HepG2 (cell line): ENCODE data around the gene LRRFIP2. TPM values are rescaled to one million over a fixed set of nuclear protein-coding genes. Genes with fewer than 3 reads are reported as not detected.
A peak's percentile ranks its signal among the peaks of the same experiment; 100 is the strongest.

ENCODE experiments used
- ELF1 ChIP-seq: sonication (generic); formaldehyde crosslinking; IDR thresholded peaks from 2 replicates; pipeline ENCODE4 v1.4.0; 2020; ENCODE audit warnings: missing genetic modification reagents
- FOXO1 ChIP-seq: sonication (generic); formaldehyde crosslinking; IDR thresholded peaks from 2 replicates; pipeline ENCODE4 v1.4.0; 2020; ENCODE audit warnings: missing genetic modification reagents
- LCORL ChIP-seq, 2 experiments: fragments of 450-650 bp in 1 of 2; sonication (generic) in 1 of 2; formaldehyde crosslinking in 1 of 2; IDR thresholded peaks; 2 replicates each; pipeline versions ENCODE4 v1.5.0 to v1.6.1; 2017 to 2020; ENCODE audit warnings: antibody characterized with exemption in 1 of 2, missing genetic modification reagents in 1 of 2
- NFE2 ChIP-seq: sonication (generic); formaldehyde crosslinking; IDR thresholded peaks from 2 replicates; pipeline ENCODE4 v1.4.0; 2020; ENCODE audit warnings: missing genetic modification reagents
- NONO ChIP-seq, 2 experiments: fragments of 450-650 bp in 1 of 2; sonication (generic) in 1 of 2; formaldehyde crosslinking in 1 of 2; IDR thresholded peaks in 1 of 2; conservative IDR thresholded peaks in 1 of 2; 2 replicates each; pipeline versions ENCODE4 v1.6.1 to v1.8.0; 2017 to 2022; ENCODE audit warnings: mild to moderate bottlenecking in 1 of 2, missing genetic modification reagents in 1 of 2, moderate library complexity in 1 of 2
- PHF21A ChIP-seq: sonication (generic); formaldehyde crosslinking; IDR thresholded peaks from 2 replicates; pipeline ENCODE4 v1.5.0; 2020; ENCODE audit warnings: mild to moderate bottlenecking, missing genetic modification reagents
- PITX1 ChIP-seq: sonication (generic); formaldehyde crosslinking; IDR thresholded peaks from 2 replicates; pipeline ENCODE4 v1.5.1; 2020; ENCODE audit warnings: mild to moderate bottlenecking, missing genetic modification reagents
- PRMT3 ChIP-seq: sonication (generic); formaldehyde crosslinking; IDR thresholded peaks from 2 replicates; pipeline ENCODE4 v1.8.1; 2022; ENCODE audit warnings: low read depth, mild to moderate bottlenecking, moderate library complexity, missing genetic modification reagents, borderline replicate concordance
- SMAD1 ChIP-seq: sonication (generic); formaldehyde crosslinking; IDR thresholded peaks from 2 replicates; pipeline ENCODE4 v1.4.0; 2020; ENCODE audit warnings: missing genetic modification reagents, low read depth, mild to moderate bottlenecking, borderline replicate concordance
- SNAPC2 ChIP-seq: sonication (generic); formaldehyde crosslinking; IDR thresholded peaks from 2 replicates; pipeline ENCODE4 v1.8.1; 2022; ENCODE audit warnings: mild to moderate bottlenecking, missing genetic modification reagents
- SP4 ChIP-seq: sonication (generic); formaldehyde crosslinking; IDR thresholded peaks from 2 replicates; pipeline ENCODE4 v1.8.1; 2023; ENCODE audit warnings: mild to moderate bottlenecking, missing genetic modification reagents
- THAP11 ChIP-seq: IDR thresholded peaks from 2 replicates; pipeline ENCODE4 v1.6.1; 2016; ENCODE audit warnings: missing biosample characterization, missing genetic modification reagents
- ZBTB21 ChIP-seq: sonication (generic); formaldehyde crosslinking; IDR thresholded peaks from 2 replicates; pipeline ENCODE4 v1.4.0; 2020; ENCODE audit warnings: missing genetic modification reagents
- ZBTB7B ChIP-seq: sonication (generic); formaldehyde crosslinking; IDR thresholded peaks from 2 replicates; pipeline ENCODE4 v1.4.0; 2020; ENCODE audit warnings: missing genetic modification reagents
- ZFP36L2 ChIP-seq: sonication (generic); formaldehyde crosslinking; IDR thresholded peaks from 2 replicates; pipeline ENCODE4 v1.4.0; 2020; ENCODE audit warnings: missing genetic modification reagents
- ZMAT3 ChIP-seq: sonication (generic); formaldehyde crosslinking; conservative IDR thresholded peaks from 2 replicates; pipeline ENCODE4 v1.7.0; 2021; ENCODE audit warnings: missing genetic modification reagents
- ZNF317 ChIP-seq: sonication (generic); formaldehyde crosslinking; IDR thresholded peaks from 2 replicates; pipeline ENCODE4 v1.5.0; 2020; ENCODE audit warnings: mild to moderate bottlenecking, missing genetic modification reagents
- ZNF451 ChIP-seq: sonication (generic); formaldehyde crosslinking; IDR thresholded peaks from 2 replicates; pipeline ENCODE4 v1.5.0; 2020; ENCODE audit warnings: mild to moderate bottlenecking, missing genetic modification reagents
- ZNF737 ChIP-seq: sonication (generic); formaldehyde crosslinking; IDR thresholded peaks from 2 replicates; pipeline ENCODE4 v1.5.0; 2020; ENCODE audit warnings: missing genetic modification reagents, mild to moderate bottlenecking, borderline replicate concordance
- ZNF788 ChIP-seq: sonication (generic); formaldehyde crosslinking; IDR thresholded peaks from 2 replicates; pipeline ENCODE4 v1.5.0; 2020; ENCODE audit warnings: mild to moderate bottlenecking, missing genetic modification reagents, borderline replicate concordance
- polyA plus RNA-seq, 8 experiments: library from polyadenylated mRNA; depleted of rRNA in 3 of 8; stranded (reverse) in 7 of 8; unstranded in 1 of 8; fragments of >200 nt; fragmentation: Illumina TruSeq in 4 of 8; extraction: Trizol in 4 of 8; gene quantifications; 2 replicates each; pipeline versions ENCODE4 v1.2.1 to v1.2.3, GENCODE V29; 2011 to 2016; ENCODE audit warnings: low read depth in 4 of 8, missing spikeins in 1 of 8, mixed read lengths in 1 of 8; ENCODE audit not compliant: insufficient read depth in 1 of 8
- total RNA-seq, 5 experiments: library from RNA; depleted of rRNA; stranded (reverse); fragments of >200 nt; fragmentation: Illumina TruSeq; extraction: Trizol; gene quantifications; 2 replicates each; pipeline ENCODE4 v1.2.3, GENCODE V29; 2016; ENCODE audit warnings: low read depth in 1 of 5
- TF ChIP-seq, protein P1 (sequence below): IDR thresholded peaks from 2 replicates; pipeline ENCODE4 v1.6.1; 2016; ENCODE audit warnings: low read depth
- TF ChIP-seq, protein P2 (sequence below): sonication (generic); formaldehyde crosslinking; IDR thresholded peaks from 2 replicates; pipeline ENCODE4 v1.8.0; 2022; ENCODE audit warnings: missing genetic modification reagents, mild to moderate bottlenecking, inconsistent platforms, borderline replicate concordance
- TF ChIP-seq, protein P3 (sequence below): sonication (generic); formaldehyde crosslinking; IDR thresholded peaks from 2 replicates; pipeline ENCODE4 v1.9.0; 2022; ENCODE audit warnings: low read depth, missing genetic modification reagents
- TF ChIP-seq, protein P4 (sequence below): sonication (generic); formaldehyde crosslinking; IDR thresholded peaks from 2 replicates; pipeline ENCODE4 v1.5.1; 2020; ENCODE audit warnings: missing genetic modification reagents, mild to moderate bottlenecking, borderline replicate concordance

LRRFIP2 gene
- total and polyA plus RNA-seq, 2 of the 13 experiments (the other 11 are each of a cell fraction or from before 2014, with no cell fraction given) = 13.5 to 32.2 TPM

DNA sequence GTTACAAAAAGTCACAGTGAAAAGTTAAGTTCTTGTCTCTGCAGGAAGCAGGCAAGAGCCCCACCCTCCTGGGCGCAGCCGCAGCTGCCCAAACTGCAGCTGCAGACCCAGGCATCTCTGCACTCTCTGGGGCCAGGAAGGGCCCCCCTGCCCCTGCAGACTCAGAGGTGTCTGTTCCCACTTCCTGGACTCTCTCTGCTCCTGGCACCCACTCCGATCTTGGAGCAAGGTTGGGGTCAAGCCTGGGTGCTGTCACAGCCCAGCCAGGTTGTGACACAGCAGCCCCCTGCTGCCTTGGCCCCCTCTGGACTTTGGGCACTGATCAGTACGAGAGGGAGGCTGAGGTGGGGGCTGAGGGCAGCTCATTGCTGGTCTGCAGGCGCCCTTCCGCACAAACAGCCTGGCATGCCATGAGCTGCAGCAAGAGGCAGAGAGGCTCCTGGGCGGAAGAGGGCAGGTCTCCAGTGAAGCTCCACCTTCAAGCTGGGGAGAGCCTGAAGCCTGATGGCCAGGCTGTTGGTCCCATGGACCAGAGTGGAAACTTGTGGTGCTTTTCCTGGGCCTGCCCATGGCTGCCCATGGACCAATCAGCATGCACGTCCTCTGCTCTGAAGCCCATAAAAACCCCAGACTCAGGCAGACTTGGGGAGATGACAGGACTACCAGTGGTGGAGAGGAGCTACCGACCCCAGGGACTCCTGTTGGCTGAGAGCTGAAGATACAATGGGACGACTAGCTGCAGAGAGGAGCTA, 42.9 kb upstream of the LRRFIP2 start (continued):
- TF ChIP-seq NONO (IDR thresholded peaks at IDR 0.05) (no peak), NONO (CRISPR knock-in tag; conservative IDR thresholded peaks at IDR 0.05) (peak; percentile 88; the same call in 1 of the 2 replicates), ZNF451 (CRISPR knock-in tag) (peak; percentile 69; the same call in 1 of the 2 replicates), ZMAT3 (0 out of 2 replicates have a peak, but pooled peaks have one; percentile 66), ELF1 (peak; percentile 86), FOXO1 (CRISPR knock-in tag) (peak; percentile 82), LCORL (IDR thresholded peaks at IDR 0.05) (no peak), LCORL (CRISPR knock-in tag; IDR thresholded peaks at IDR 0.05) (no peak; the same call in 1 of the 2 replicates), SP4 (CRISPR knock-in tag) (peak; percentile 61; the same call in 1 of the 2 replicates), ZNF737 (CRISPR knock-in tag) (no peak), ZNF317 (no peak), ZBTB21 (CRISPR knock-in tag) (no peak), THAP11 (CRISPR knock-in tag) (peak; percentile 68), ZNF788 (CRISPR knock-in tag) (peak; percentile 70; the same call in 1 of the 2 replicates), PITX1 (CRISPR knock-in tag) (peak; percentile 76), PRMT3 (CRISPR knock-in tag) (no peak), SNAPC2 (CRISPR knock-in tag) (no peak), ZBTB7B (CRISPR knock-in tag) (peak; percentile 87), NFE2 (CRISPR knock-in tag) (no peak), SMAD1 (CRISPR knock-in tag) (0 out of 2 replicates have a peak, but pooled peaks have one; percentile 42), ZFP36L2 (CRISPR knock-in tag) (no peak), PHF21A (CRISPR knock-in tag) (peak; percentile 60)
- TF ChIP-seq, protein P1, sequence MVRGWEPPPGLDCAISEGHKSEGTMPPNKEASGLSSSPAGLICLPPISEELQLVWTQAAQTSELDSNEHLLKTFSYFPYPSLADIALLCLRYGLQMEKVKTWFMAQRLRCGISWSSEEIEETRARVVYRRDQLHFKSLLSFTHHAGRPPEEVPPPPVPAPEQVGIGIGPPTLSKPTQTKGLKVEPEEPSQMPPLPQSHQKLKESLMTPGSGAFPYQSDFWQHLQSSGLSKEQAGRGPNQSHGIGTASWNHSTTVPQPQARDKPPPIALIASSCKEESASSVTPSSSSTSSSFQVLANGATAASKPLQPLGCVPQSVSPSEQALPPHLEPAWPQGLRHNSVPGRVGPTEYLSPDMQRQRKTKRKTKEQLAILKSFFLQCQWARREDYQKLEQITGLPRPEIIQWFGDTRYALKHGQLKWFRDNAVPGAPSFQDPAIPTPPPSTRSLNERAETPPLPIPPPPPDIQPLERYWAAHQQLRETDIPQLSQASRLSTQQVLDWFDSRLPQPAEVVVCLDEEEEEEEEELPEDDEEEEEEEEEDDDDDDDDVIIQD = peak; percentile 84; the same call in 1 of the 2 replicates
- TF ChIP-seq, protein P2, sequence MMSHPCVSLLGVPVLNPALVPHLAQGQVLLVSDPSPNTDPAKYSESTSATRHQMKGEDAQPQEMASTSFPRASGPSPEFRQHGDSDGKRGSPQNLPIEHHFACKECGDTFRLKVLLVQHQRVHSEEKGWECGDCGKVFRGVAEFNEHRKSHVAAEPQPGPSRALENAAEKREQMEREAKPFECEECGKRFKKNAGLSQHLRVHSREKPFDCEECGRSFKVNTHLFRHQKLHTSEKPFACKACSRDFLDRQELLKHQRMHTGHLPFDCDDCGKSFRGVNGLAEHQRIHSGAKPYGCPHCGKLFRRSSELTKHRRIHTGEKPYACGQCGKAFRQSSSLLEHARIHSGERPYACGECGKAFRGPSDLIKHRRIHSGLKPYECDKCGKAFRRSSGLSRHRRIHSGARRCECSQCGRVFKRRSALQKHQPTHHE (CRISPR knock-in tag) = no peak
- TF ChIP-seq, protein P3, sequence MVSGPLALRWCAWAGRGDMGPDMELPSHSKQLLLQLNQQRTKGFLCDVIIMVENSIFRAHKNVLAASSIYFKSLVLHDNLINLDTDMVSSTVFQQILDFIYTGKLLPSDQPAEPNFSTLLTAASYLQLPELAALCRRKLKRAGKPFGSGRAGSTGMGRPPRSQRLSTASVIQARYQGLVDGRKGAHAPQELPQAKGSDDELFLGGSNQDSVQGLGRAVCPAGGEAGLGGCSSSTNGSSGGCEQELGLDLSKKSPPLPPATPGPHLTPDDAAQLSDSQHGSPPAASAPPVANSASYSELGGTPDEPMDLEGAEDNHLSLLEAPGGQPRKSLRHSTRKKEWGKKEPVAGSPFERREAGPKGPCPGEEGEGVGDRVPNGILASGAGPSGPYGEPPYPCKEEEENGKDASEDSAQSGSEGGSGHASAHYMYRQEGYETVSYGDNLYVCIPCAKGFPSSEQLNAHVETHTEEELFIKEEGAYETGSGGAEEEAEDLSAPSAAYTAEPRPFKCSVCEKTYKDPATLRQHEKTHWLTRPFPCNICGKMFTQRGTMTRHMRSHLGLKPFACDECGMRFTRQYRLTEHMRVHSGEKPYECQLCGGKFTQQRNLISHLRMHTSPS (CRISPR knock-in tag) = peak; percentile 97
- TF ChIP-seq, protein P4, sequence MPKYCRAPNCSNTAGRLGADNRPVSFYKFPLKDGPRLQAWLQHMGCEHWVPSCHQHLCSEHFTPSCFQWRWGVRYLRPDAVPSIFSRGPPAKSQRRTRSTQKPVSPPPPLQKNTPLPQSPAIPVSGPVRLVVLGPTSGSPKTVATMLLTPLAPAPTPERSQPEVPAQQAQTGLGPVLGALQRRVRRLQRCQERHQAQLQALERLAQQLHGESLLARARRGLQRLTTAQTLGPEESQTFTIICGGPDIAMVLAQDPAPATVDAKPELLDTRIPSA (CRISPR knock-in tag) = no peak
